Fibroblast of peridontal ligament (primary cell): Measurements from ENCODE around the gene VIPR1.
"Not testable (repeated sequence)": the region's sequence is repeated elsewhere in the genome, so short reads cannot be mapped to it uniquely, and the experiment has no call there.

Experiments
- DNase-seq: peaks from one replicate; pipeline ENCODE4 v3.0.0-alpha.2; 2010; ENCODE audit errors: extremely low read depth

VIPR1 gene

GRCh38 chr3:42532229-42532628 lies 29.8 kb downstream of the VIPR1 start:
- no peak for DNase-seq

GRCh38 chr3:42533161-42533897 lies 30.9 kb downstream of the VIPR1 start:
- no peak for DNase-seq

DNA sequence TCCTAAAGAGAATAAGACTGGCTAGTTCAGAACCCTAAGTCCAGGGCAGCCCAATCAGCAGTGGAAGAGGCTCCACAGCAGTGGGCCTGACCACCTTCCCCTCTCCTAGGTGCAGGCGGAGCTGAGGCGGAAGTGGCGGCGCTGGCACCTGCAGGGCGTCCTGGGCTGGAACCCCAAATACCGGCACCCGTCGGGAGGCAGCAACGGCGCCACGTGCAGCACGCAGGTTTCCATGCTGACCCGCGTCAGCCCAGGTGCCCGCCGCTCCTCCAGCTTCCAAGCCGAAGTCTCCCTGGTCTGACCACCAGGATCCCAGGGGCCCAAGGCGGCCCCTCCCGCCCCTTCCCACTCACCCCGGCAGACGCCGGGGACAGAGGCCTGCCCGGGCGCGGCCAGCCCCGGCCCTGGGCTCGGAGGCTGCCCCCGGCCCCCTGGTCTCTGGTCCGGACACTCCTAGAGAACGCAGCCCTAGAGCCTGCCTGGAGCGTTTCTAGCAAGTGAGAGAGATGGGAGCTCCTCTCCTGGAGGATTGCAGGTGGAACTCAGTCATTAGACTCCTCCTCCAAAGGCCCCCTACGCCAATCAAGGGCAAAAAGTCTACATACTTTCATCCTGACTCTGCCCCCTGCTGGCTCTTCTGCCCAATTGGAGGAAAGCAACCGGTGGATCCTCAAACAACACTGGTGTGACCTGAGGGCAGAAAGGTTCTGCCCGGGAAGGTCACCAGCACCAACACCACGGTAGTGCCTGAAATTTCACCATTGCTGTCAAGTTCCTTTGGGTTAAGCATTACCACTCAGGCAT lies 33.7 kb downstream of the VIPR1 start:
- DNase-seq: no peak

DNA sequence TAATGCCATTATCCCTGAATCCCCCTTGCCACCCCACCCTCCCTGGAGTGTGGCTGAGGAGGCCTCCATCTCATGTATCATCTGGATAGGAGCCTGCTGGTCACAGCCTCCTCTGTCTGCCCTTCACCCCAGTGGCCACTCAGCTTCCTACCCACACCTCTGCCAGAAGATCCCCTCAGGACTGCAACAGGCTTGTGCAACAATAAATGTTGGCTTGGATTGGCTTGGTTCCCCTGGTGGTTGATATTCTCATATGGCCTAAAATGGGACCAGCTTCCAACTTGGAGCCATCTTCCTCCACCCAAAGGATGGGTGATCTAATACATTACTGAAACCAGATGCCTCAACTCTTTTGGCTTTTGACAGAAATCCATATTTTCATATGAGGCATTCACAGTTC lies 34.9 kb downstream of the VIPR1 start:
- DNase-seq: peak; percentile 30

GRCh38 chr3:42539871-42540714 lies 37.6 kb downstream of the VIPR1 start:
- no peak for DNase-seq

- DNase-seq: no peak
These were observed 38.6 kb downstream of the VIPR1 start for GRCh38 chr3:42541079-42541478.

- DNase-seq: no peak
These were observed 42.2 kb downstream of the VIPR1 start for GRCh38 chr3:42544492-42545283.

GRCh38 chr3:42545284-42545900 lies 42.9 kb downstream of the VIPR1 start:
- DNase-seq: no peak

DNA sequence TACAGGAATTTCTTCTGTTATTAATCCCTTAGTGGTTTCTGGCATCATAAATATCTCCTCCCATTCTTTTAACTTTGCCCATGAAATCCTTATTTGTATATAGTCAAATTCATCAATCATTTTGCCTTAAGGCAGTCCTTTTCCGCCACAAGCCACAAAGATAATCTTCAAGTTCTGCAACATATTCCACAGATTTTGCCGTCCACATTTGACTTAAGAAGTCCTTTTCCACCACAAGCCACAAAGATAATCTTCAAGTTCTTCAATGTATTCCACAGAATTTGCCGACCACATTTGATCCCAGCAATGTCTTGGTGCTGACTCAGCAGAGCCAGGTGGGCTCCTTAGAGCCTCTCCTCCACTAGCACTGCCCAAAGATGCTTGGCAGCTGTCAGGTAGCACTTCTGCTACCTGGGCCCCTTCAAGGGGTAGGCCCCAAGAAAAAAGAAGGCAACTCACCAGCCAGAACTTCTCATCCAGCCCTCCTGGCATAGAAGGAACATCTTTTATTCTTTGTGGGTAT lies 44.3 kb downstream of the VIPR1 start:
- no peak for DNase-seq

DNA sequence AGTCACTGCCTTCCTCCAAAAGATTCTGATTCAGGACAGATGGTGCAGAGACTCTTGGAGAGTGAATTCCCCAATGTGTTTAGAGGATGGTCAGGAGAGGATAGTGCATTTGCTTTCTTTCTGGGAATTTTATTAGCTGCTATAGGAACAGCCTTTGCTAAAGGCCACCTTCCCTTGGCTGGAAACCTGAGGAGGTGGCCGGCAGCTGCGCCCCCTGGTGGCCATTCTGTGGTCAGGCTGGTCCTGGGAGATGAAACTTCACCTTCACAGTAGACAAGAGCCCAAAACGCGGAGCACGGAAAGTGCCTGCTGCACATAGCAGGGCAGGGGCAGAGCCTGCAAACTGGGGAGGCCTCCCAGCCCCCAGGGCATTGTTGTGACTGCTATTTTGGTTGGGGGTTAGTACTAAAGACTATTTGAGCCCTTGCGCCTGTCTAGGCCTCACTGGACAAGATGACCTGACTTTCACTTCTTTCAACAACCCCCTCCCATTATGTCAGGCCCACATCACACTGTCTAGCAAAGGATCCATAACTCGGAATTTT lies 45.0 kb downstream of the VIPR1 start:
- peak; percentile 51 for DNase-seq

DNA sequence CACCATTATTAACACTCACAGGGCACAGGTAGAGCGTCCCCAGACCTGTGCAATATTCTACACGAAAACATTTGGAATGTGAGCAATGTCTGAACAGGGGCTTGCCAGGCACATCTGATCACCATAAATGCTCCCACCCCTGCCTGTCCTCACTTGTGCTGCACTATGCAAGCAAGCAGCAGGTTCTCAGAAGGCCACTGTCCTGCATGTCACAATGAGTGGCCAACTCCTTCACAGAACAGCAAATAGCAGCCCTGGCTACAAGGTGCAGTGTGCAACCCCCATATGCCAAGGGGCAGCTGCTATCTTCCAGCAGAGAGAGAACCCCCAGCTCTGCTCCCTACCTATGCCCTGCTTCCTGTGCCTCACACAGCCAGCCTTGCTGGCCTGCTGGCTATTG lies 46.7 kb downstream of the VIPR1 start:
- no peak for DNase-seq

- DNase-seq: no peak
These were observed 47.8 kb downstream of the VIPR1 start for GRCh38 chr3:42550250-42550649.

DNA sequence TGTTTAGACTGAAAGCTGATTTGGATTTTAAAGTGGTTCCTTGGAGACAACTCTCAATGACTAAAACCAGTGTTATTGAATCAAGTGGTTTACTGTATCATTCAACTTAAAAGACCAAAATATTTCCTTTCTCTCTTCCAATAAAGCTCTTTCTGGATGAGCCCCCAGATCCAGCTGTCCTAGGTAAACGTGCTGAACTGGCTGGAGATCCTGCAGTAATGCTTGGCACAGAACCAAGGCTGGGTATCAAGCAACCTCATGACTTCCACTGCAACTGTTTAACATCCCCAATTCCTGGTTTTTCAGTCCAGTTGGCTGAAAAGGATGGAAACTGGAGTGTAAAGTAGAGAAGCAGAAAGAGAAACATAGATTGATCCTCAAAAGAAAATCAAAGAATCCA lies 50.4 kb downstream of the VIPR1 start:
- DNase-seq: no peak

- DNase-seq: no peak
These were observed 53.7 kb downstream of the VIPR1 start for GRCh38 chr3:42556089-42556632.

DNA sequence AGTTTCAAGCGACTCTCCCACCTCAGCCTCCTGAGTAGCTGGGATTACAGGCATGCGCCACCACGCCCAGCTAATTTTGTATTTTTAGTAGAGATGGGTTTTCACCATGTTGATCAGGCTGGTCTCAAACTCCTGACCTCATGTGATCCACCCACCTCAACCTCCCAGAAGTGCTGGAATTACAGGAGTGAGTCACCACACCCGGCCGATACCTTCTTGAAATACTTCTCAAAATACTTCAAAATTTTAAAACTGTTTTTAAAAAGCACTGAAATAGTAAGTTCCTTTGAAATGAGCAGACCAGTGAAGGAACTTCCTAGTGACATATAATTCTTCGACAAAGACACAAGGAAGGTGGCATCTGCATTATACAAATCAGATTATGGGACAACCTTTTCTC lies 54.4 kb downstream of the VIPR1 start:
- DNase-seq: not testable (repeated sequence)

GRCh38 chr3:42557854-42558253 lies 55.4 kb downstream of the VIPR1 start:
- DNase-seq: no peak

DNA sequence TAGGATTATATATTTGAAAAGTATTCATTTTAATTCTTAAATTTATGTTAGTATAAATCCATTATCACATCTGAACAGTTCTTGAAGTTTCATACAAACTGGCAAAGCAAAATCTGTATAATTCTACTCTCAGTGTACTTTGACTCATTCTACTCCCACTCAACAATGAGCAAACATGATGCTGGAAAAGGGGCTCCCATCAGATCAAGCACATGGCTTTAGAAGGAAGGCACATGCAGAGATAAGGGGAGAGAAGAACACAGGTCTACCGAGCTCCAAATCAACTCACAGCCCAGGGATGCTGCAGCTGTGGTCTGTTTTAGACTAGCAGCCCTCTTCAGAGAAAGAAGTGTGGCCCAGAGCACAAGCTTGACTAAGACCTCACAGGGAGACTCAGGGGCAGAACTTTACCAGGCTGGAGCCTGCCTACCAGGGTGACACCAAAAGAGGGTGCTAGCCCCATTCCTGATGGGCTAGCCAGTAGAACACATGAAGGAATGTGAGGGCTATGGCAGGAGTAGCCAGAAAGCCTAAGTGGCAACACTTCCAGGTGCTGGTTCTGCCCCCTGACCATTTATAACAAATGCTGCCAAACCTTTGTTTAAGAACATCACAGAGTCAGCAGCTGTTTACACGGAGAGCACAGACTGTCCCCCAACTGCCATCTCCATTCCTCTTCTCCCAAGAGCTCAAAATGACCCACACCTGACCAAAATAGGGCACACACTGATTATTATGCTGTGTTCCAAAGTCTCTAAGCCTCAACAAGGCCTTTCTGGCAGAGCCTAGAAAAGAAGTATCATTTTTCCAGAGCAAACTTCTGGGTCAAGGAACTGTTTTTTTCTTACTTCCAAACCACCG lies 59.8 kb downstream of the VIPR1 start:
- no peak for DNase-seq

DNA sequence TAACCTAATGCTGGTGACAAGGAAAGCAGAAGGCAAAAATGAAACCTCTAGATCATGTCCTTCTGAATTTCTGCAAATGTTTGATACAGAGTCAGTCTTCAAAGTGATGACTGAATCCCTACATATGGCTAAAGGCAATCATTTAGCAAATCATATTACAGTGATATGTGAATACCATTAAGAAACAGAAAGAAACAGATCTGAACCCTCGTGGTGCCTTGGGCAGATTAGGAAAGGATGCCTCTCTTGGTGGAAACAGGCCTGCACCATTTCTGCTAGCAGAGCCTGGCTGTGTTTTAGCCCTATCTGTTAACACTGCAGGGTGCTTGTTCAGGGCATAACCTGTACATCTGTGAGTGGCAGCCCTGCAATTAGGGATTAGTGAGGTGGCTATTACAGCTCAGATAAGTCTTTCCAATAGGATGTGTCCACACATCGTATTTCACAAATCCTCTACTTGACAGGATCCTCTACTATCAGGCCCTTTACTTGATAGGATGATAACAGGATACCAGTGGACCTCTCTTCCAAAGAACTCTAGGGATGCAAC lies 67.2 kb downstream of the VIPR1 start:
- no peak for DNase-seq

GRCh38 chr3:42572278-42572677 lies 69.8 kb downstream of the VIPR1 start:
- peak; percentile 22 for DNase-seq
